A549 (cell line): Measurements from ENCODE around the gene RRAS2.

Source experiments
- CEBPB ChIP-seq, 2 experiments: fragments of >200 bp in 1 of 2; sonication (Bioruptor Twin) in 1 of 2; formaldehyde crosslinking in 1 of 2; IDR thresholded peaks; 2 replicates each; pipeline ENCODE4 v1.6.1; 2012 to 2016
- EP300 ChIP-seq, 2 experiments: fragments of >200 bp; sonication (Bioruptor Twin); formaldehyde crosslinking; IDR thresholded peaks; 2 replicates in 1 of 2; 3 replicates in 1 of 2; pipeline ENCODE4 v1.6.1; 2016 to 2017
- ESRRA ChIP-seq: fragments of 150-350 bp; IDR thresholded peaks from 2 replicates; pipeline ENCODE4 v1.6.1; 2014; ENCODE audit warnings: mild to moderate bottlenecking, low read length, borderline replicate concordance
- MAX ChIP-seq: IDR thresholded peaks from 2 replicates; pipeline ENCODE4 v1.6.1; 2012
- PHF8 ChIP-seq: fragments of 200-600 bp; sonication (generic); IDR thresholded peaks from 2 replicates; pipeline ENCODE4 v1.6.1; 2016; ENCODE audit warnings: low read depth, mild to moderate bottlenecking, antibody characterized with exemption, moderate library complexity, borderline replicate concordance
- POLR2A ChIP-seq: IDR thresholded peaks from 2 replicates; pipeline ENCODE4 v1.6.1; 2012; ENCODE audit warnings: mild to moderate bottlenecking, low read length
- TF ChIP-seq, protein P1 (sequence below): fragments of >200 bp; sonication (Bioruptor Twin); formaldehyde crosslinking; IDR thresholded peaks from 3 replicates; pipeline ENCODE4 v1.5.1; 2016
- TF ChIP-seq, protein P2 (sequence below): IDR thresholded peaks from 2 replicates; pipeline ENCODE4 v1.6.1; 2012

GRCh38 chr11:14381968-14382367, 23.0 kb upstream of the RRAS2 start:
- TF ChIP-seq PHF8 (no peak), EP300 (IDR thresholded peaks at IDR 0.05) (no peak), POLR2A (no peak), ESRRA (no peak), MAX (no peak), CEBPB (IDR thresholded peaks at IDR 0.05) (no peak)
- TF ChIP-seq, protein P1, sequence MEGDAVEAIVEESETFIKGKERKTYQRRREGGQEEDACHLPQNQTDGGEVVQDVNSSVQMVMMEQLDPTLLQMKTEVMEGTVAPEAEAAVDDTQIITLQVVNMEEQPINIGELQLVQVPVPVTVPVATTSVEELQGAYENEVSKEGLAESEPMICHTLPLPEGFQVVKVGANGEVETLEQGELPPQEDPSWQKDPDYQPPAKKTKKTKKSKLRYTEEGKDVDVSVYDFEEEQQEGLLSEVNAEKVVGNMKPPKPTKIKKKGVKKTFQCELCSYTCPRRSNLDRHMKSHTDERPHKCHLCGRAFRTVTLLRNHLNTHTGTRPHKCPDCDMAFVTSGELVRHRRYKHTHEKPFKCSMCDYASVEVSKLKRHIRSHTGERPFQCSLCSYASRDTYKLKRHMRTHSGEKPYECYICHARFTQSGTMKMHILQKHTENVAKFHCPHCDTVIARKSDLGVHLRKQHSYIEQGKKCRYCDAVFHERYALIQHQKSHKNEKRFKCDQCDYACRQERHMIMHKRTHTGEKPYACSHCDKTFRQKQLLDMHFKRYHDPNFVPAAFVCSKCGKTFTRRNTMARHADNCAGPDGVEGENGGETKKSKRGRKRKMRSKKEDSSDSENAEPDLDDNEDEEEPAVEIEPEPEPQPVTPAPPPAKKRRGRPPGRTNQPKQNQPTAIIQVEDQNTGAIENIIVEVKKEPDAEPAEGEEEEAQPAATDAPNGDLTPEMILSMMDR = no peak
- TF ChIP-seq, protein P2, sequence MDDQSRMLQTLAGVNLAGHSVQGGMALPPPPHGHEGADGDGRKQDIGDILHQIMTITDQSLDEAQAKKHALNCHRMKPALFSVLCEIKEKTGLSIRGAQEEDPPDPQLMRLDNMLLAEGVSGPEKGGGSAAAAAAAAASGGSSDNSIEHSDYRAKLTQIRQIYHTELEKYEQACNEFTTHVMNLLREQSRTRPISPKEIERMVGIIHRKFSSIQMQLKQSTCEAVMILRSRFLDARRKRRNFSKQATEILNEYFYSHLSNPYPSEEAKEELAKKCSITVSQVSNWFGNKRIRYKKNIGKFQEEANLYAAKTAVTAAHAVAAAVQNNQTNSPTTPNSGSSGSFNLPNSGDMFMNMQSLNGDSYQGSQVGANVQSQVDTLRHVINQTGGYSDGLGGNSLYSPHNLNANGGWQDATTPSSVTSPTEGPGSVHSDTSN = no peak
